GM18511 (cell line): ENCODE measurements around the gene C1QTNF9.
"Not testable (repeated sequence)": the region's sequence is repeated elsewhere in the genome, so short reads cannot be mapped to it uniquely, and the experiment has no call there.

ENCODE experiments used
- ATAC-seq: cut with Tn5 transposase; IDR thresholded peaks from one replicate; pipeline ENCODE4 v1.9.1; 2021; ENCODE audit warnings: mild to moderate bottlenecking, moderate library complexity; ENCODE audit not compliant: unreplicated experiment

The C1QTNF9 gene, protein sequence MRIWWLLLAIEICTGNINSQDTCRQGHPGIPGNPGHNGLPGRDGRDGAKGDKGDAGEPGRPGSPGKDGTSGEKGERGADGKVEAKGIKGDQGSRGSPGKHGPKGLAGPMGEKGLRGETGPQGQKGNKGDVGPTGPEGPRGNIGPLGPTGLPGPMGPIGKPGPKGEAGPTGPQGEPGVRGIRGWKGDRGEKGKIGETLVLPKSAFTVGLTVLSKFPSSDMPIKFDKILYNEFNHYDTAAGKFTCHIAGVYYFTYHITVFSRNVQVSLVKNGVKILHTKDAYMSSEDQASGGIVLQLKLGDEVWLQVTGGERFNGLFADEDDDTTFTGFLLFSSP

DNA sequence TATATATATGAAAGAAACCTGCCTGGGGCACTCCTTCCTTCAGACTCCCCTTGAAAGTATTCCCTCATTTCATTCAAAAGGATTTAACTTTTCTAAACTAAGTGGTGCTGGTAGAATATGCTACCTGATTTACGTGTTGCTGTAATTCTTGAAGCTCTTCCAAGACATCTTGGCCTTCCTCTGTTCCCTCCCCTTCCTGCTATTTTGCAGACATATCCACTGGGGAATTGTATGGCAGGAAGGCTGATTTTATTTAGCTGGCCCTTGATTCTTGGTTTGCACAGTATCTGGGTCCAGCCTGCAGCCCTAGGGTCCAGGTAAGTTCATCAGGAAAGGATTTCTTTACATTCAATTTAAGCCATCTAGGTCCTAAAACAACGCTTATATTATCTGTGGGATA, at the start of gene C1QTNF9:
Gene C1QTNF9, plus strand, starts transcription at position 281 of the 400 bp plus-strand sequence. CDS start 6,424 bp downstream, outside the sequence.
- not testable (repeated sequence) for ATAC-seq

DNA sequence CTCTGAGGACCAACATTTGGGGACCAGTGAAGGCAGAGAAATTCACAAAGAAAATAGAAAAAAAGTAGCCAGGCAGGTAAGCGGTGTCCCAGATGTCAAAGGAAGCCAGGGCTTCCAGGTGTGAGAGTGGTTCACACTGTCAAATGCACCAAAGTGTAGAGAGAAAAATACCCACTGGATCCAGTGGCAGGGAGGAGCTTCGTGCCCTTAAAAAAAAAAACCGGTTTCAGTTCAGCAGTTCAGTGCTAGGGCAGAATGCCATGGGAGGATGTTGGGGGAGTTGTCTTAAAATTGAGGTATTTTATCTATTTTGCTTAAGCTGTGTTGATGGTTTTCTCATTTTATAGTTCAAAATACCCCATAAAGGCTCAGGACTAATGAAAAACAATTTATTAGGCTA, 47.8 kb upstream of the C1QTNF9 start:
- no peak for ATAC-seq

DNA sequence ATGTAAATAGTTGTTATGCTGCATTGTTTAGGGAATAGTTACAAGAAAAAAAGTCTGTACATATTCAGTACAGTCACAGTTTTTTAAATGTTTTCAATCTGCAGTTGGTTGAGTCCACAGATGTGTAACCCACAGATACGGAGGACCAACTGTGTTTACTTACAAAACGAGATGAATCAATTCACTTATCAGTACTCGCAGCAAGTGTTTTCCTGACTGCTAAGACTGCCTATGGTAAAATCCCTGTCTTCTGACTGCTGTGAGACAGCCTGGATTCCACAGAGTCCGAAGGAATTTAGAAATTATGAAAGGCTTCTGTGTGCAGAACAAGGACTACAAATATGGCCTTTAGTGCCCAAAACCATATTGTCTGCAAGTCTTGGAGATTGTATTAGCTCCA, 45.7 kb upstream of the C1QTNF9 start:
- no peak for ATAC-seq

DNA sequence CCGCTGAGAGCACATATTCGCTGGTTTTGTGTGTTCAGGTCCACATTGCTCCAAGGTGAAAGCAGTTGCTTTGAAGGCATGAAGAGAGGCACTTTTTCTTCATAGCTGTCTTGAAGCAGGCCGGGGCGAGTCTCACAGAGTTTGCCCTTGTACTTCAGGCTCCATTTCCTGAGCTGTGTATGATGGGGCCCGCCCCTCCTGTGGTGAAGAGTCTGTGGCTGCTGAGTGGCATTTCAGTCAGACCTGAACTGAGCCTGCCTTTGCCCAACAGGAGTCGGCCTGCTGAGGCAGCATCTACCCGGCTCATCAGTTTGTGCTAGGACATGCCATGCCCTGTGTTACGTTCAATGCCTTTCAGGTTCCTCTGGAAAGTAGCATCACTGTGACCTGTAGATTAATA, 44.4 kb upstream of the C1QTNF9 start:
- no peak for ATAC-seq

DNA sequence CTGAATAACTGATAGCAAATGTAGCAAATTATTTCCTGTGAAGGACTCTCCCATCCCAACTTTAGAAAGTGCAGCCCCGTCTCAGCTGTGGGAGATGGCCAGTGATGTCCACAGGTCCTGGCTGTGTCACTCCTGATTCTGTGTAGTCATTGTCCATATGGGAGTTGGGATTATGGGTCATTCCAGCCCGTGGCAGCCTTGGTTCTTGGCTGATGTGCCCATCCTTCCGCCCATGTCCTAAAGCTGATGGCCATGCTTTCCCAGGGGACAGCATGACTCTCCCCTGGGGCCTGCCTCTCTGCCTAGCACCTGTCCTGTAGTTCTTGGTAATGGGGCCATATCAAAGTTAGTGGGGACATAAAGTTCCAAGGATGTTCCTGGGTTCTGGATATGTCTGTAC, 43.9 kb upstream of the C1QTNF9 start:
- no peak for ATAC-seq

DNA sequence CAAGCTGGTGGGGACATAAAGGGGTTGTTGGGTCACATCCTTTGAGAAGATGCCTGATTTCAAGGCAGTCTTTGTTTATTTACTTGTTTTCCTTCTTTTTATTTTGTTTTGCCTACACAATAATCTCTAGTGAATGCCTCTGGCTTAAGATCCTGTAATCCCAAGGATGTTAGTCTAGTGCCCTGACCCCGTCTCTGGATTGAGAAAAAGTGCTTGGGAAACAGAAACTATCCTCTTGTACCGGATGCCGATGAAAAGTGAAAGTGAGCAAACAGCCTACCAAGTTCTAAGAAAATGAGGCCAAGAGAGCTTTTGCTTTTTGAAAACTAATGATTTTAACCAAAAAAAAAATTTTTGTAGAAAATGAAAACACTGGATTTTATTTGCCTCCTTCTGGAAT, 42.1 kb upstream of the C1QTNF9 start:
- no peak for ATAC-seq

DNA sequence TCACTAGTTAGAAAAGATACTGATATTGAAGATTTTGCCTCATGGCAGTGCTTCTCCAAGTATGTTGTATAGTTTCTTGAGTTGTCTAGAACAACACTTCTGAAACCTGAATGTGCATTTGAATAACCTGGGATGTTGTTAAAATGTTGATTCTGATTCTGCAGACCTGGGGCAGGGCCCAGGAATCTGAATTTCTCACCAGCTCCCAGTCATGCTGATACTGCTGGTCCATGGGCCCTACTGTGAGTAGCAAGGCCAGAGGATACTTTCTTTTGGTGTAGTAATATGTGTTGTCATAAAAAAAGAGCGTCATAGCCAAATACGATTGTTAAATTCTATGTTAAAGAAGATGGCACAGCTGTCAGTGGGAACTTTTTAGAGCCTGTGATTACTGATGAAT, 41.6 kb upstream of the C1QTNF9 start:
- no peak for ATAC-seq

DNA sequence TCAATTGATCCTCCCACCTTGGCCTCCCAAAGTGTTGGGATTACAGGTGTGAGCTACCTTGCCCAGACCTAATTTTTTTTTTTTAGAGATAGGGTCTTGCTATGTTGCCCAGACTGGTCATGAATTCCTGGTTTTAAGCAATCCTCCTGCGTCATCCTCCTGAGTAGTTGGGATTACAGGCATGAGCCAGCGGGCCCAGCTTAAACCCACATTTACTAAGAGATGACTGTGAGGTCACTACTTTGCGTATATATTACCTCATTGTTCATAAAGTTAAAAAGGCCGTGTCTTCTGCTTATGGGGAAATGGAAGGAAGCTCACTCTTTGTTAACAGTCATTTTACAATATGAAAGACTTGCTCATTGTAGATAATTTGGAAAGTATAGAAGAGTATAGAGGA, 39.6 kb upstream of the C1QTNF9 start:
- no peak for ATAC-seq

DNA sequence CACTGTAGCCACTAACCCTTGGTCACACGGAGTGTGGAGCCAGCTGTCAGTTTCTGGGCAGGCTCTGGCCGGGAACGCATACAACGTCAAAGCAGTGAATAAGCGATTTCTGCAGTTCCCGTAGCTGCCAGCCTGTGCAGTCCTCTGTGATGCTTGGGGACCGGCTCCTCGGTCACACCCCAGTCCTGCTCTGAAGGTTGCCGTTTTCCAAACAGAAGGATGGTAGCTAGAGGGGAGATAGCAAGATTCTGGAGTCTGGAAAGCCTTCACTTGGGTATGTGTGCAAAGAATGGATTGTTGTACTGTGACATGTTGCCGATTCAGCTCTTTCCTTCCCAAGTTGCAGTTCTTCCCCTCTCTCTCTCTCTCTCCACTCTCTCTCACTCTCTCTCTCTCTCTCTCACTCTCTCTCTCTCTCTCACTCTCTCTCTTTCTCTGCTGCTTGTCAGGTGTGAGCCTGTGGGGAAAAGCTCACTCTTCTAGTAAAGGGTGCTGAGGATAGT, 38.7 kb upstream of the C1QTNF9 start:
- peak; percentile 55 for ATAC-seq

DNA sequence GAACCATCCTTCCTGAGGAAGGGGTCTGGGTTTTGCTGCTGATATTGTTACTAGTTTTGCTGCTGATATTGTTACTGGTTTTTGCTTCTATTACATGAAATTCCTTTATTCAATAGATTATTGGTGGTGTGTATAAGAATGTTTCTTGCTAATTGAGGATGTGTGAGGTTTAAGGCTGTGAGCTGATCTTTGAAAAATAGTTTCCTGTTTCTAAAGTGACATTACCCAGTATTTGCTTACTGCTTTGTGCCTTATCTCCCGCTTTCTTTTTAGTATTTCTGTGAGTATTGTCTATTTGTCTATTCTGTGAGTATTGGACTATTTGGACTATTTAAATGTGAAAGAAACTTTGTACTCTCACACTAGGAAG, 38.2 kb upstream of the C1QTNF9 start:
- no peak for ATAC-seq

DNA sequence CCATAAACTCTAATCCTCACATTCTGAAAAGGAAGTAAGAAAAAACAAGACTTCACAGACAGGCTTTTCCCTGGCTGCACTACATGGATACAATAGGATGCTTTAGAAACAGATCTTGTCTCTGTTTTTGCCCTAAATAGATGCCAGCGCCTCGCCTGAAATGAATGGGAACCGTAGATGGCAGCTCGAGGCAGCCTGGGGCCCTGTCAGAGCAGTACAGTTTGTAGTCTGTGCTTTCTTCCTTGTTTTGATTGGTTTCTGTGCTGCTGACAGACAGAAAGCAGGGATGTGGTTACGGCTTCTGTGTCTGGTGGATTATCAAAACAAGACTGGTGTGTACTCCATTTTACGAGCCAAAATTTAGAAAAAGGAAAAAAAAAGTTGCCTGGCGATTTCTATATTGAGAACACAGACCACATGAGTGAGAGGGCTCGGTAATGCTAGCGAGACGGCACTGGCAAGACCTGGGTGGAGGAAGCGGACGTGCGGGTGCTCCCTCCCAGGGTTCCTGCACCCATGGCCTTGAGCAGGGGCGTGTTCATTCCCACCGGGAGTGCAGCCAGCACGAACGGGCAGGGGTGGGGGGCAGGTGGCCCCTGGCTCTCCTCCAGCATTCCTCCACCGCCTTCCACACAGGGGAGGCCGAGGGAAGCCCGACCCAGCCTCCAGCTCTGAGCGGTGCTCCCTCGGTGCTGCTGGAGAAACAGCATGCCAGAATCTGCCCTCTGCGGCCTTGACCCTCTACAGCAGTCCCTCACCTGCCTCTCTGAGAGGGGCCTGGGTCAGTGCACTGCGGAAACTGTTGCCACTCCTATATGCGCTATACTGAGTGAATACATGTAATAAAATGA, 37.6 kb upstream of the C1QTNF9 start:
- peak; percentile 54 for ATAC-seq

DNA sequence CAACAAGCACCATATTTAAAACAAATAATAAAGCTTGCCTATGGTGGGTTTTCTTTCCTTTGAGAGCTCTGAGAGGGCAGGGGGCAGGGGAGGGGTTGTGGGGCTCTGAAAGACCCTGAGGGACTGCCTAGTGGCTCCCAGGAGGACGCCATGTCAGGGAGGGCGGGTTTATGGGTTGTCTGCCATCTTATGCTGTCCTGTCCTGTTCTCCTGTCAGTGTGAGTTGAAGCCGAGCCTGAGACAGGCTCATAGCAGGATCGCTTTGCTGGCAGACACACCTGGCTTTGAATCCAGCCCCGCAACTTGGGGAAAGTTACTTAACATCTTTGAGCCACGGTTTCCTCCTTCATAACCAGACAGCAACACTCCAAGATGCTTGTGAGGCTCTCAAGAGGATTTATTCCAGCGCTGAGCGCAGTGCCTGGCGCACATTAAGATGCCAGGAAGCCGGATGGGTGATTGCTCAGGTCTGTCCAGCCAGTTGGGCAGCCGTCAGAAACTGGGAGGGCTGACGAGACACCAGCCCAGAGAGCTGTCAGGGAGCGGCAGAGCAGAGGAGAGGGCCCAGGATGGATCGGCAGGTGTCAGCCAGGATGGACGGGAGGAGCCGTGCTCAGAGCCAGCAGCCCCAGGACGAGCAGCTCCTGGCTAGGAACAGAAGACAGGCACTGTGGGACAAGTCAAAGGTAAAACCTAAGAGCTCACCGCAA, 36.8 kb upstream of the C1QTNF9 start:
- ATAC-seq = no peak

DNA sequence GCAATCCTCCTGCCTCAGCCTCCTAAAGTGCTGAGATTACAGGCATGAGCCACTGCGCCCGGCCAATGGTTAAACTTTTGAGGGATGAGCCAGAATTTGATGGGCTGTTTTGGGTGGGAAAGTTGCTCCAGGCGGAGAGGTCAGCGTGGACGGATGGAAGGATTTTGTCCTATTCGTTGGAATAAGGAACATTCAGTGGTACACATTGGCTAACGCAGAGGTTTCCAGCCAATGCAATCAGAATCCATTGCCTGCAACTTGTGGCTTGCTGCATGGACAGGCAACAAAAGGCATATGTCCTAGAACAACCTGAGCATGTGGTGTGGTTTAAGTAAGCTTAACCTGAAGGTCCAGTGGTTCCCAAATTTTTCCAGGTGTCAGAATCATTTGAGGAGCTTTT, 35.5 kb upstream of the C1QTNF9 start:
- ATAC-seq = no peak

DNA sequence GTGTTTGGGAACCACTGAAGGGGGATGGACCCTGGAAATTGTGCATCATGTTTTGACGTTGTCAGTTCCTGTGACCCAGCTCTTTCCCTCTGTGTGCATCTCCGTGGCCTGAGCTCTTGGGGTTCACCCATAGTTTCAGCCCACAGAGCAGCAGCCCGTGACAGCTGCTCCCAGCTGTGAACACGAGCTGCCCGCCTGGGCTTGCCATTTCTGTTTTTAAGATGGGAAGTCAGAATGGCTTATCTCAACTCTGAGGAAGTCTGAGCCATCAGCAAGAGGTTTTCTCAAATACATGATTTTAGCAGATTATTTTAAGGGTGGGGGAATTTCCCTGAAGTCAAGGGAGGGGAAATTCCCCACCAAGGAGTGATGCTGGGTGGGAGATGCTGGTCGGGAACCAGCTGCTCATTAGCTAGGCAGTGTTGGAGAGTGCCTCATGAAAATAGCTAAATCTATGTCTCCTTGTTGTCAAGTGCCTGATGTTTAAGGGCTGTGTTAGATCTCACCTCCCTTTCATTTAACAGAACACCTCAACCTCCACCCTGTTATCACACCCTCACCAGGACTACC, 34.8 kb upstream of the C1QTNF9 start:
- peak; percentile 68 for ATAC-seq

DNA sequence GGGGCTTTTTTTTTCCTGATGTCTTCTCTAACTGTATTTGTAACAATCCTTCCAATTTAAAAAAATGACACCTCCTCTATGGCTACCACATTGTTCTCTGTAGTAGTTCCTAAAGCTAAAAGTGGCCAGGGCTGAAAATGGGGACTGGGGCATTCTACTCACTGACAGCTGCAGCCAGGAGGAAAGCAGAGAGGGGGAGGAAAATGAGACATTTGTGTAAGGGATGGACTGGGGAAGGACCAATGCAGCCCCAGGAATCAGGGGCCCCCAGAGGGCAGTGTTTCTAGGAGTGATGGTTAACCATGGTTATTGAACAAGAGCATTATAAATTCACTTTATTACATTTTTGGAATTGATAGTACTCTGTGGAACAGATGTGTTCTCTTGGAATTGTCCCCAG, 34.3 kb upstream of the C1QTNF9 start:
- ATAC-seq = no peak

DNA sequence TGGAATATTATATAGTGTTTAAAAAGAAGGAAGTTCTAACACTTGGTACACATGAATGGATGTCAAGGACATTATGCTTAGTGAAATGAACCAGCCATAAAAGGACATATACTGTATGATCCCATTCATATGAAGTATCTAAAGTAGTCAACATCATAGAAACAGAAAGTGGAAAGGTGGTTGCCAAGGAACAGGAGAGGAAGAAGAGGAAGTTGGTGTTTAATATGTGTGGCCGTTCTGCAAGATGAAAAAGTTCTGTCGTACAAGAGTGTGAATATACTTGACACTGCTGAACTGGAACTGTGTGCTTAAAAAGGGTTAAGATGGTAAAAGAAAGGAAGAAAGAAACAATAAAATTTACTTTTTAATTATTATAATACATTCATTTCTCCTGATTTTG, 33.1 kb upstream of the C1QTNF9 start:
- ATAC-seq = peak; percentile 31

DNA sequence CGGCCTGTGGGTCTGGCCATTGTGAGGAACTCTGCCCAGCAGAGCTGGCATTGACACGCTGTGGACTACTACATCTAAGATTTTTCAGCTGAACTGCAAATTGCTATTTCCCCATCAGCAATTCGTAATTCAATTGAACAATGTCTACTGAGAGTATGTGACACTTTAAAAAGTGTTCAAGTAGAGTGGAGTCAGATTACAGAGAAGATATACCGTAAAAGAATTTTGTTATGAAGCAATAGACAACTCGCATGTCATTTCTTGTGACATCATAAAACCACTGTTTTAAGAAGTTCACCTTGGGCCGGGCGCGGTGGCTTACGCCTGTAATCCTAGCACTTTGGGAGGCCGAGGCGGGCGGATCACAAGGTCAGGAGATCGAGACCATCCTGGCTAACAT, 32.5 kb upstream of the C1QTNF9 start:
- no peak for ATAC-seq

DNA sequence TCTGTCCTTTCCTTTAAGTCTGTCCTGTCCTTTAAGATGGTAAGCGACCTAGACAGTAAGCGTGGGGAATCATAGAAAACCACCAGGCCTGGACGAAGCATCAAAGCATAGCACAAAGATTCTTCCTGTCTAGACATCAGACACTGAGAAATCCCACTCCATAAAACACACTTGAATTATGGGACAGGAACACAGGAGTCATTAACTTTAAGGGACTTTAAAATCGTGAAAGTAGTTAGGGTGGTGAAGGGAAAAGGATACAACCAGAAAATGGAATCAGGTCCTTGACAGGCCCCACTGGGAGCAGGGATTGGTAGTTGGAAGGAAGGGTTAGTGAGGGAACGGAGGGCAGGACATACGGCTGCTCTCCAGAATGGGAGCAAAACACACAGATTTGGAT, 31.6 kb upstream of the C1QTNF9 start:
- ATAC-seq = no peak

DNA sequence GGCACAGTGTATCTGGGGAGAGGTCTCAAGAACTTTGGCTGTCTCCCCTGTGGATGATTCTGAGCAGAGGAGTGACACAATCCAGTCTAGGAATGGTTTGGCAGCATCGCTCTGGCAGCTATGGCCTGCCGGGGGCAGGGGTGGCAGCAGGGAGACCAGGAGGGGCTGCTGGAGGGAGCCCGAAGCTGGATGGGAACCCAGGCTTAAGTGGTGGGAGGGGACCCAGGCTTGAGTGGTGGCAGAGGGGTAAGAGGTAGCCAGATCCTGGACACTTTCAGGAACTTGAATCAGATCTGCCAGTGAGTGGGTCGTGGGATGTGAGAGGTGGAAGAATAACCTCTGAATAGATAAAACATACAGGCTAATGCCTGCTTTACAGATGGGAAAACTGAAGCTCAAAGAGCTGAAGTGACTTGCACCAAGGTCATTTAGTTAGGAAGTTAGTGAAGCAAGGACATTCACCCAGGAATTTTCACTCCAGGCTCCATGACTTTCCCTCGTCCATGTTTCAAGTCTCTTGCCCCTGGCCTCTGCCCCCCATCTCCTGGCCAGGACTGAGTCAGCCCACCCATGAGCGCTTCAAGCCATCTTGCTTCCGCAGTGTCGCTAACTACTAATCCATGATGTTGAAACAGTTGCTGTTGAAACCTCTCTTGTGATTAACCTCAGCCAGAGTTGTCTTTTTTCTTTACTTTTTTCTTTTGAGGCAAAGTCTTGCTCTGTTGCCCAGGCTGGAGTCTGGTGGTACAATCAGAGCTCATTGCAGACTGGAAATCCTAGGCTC, 29.9 kb upstream of the C1QTNF9 start:
- ATAC-seq = no peak

DNA sequence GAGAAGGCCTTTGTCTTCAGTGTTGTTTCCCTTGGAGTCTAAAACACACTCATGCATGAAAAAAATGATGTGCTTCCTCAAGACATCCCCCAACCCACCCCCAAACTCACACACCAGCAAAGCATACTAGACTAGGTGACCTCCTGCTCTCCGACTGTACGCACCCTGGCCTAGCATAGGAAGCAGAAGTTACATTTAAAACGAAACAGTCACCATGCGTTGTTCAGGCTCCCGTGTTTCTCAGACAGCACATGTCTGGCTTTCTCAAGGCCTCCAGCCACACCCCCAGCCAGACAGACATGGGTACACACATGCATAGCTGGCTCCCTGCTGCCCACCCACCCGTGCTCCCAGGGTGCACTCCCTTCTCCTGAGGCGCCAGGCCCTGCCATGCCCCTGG, 28.7 kb upstream of the C1QTNF9 start:
- ATAC-seq = peak; percentile 78
